K562 (cell line): ENCODE data around the gene DPH6. TPM values are rescaled to one million over a fixed set of nuclear protein-coding genes. Genes with fewer than 3 reads are reported as not detected.

Source experiments
- ATAC-seq: fragments of 200-7000 bp; cut with Tn5 transposase; 3 replicates; pipeline ENCODE4 v1.9.1; 2020; ENCODE audit warnings: moderate library complexity
- BruUV-seq: library from RNA; stranded (reverse); fragments of 400-500 nt; replicated peaks from 2 replicates; lab custom pipeline; 2021; lab: Mats Ljungman, UMichigan
- CTCF ChIA-PET: fragments of 300-600 bp; formaldehyde crosslinking; extraction: SDS; loops from one replicate; lab custom pipeline; 2021; ENCODE audit warnings: low intra/inter-chr PET ratio; lab: Yijun Ruan, JAX
- POLR2A ChIA-PET: fragments of 300-600, 350-650 bp; sonication (Branson Sonifier 250); formaldehyde crosslinking; extraction: SDS; loops from one replicate; lab custom pipeline; 2021; ENCODE audit warnings: antibody characterized with exemption, inconsistent platforms; lab: Yijun Ruan, JAX
- DNase-seq, 4 experiments: peaks; one replicate each; pipeline versions ENCODE4 v3.0.0 to v3.0.0-alpha.2; 2011 to 2018; ENCODE audit warnings: low spot score in 3 of 4, mixed read lengths in 3 of 4; ENCODE audit errors: extremely low read depth in 1 of 4
- FAIRE-seq: peaks from 2 replicates; lab custom pipeline; 2011; peaks lifted over from hg19 to GRCh38; lab: Jason Lieb, UNC
- H2AFZ ChIP-seq: 2 replicates; pipeline ENCODE4 v1.6.0; 2011; ENCODE audit warnings: low read depth, low read length, control low read depth, inconsistent platforms
- H3K27ac ChIP-seq: fragments of 200-600 bp; 3 replicates; pipeline ENCODE4 v1.8.0; 2011; ENCODE audit warnings: low read depth, mild to moderate bottlenecking, control low read depth, inconsistent platforms, low read length, moderate library complexity, mixed read lengths; ENCODE audit errors: extremely low read depth
- H3K27me3 ChIP-seq, 2 experiments: fragments of 300-600 bp in 1 of 2; 2 replicates in 1 of 2; 3 replicates in 1 of 2; pipeline versions ENCODE4 v1.6.0 to v1.8.0; 2011; ENCODE audit warnings: inconsistent platforms in 2 of 2, low read length in 2 of 2, mild to moderate bottlenecking in 1 of 2, mixed read lengths in 1 of 2, moderate library complexity in 1 of 2; ENCODE audit not compliant: control insufficient read depth in 2 of 2, insufficient read depth in 2 of 2
- H3K36me3 ChIP-seq: fragments of 300-600 bp; 3 replicates; pipeline ENCODE4 v1.8.0; 2011; ENCODE audit warnings: mild to moderate bottlenecking, low read length, inconsistent platforms; ENCODE audit not compliant: control insufficient read depth, insufficient read depth
- H3K4me1 ChIP-seq, 2 experiments: fragments of 200-600 bp in 1 of 2; replicated peaks in 1 of 2; 2 replicates in 1 of 2; 3 replicates in 1 of 2; pipeline versions ENCODE4 v1.5.1 to v1.8.0; 2011; ENCODE audit warnings: inconsistent platforms in 2 of 2, low read length in 2 of 2, mild to moderate bottlenecking in 1 of 2, mixed read lengths in 1 of 2, moderate library complexity in 1 of 2; ENCODE audit not compliant: control insufficient read depth in 2 of 2, insufficient read depth in 2 of 2
- H3K4me2 ChIP-seq: 2 replicates; pipeline ENCODE4 v1.6.1; 2011; ENCODE audit warnings: low read length, control low read depth, inconsistent platforms, mixed read lengths; ENCODE audit not compliant: insufficient read depth
- H3K4me3 ChIP-seq: fragments of 200-600 bp; sonication (generic), shearing (Covaris generic); 2 replicates; pipeline ENCODE4 v1.5.1; 2016; ENCODE audit warnings: control low read depth, inconsistent platforms
- H3K79me2 ChIP-seq: fragments of 200-600 bp; 3 replicates; pipeline ENCODE4 v1.8.0; 2011; ENCODE audit warnings: low read length, inconsistent platforms; ENCODE audit not compliant: control insufficient read depth, insufficient read depth
- H3K9ac ChIP-seq, 2 experiments: 2 replicates each; pipeline versions ENCODE4 v1.6.0 to v1.6.1; 2011; ENCODE audit warnings: low read depth in 2 of 2, low read length in 2 of 2, control low read depth in 1 of 2, inconsistent platforms in 1 of 2, mild to moderate bottlenecking in 1 of 2, mixed read lengths in 1 of 2; ENCODE audit not compliant: insufficient read depth in 1 of 2
- H3K9me1 ChIP-seq: one replicate; pipeline ENCODE4 v1.6.0; 2011; ENCODE audit warnings: inconsistent platforms, mild to moderate bottlenecking, low read length, moderate library complexity; ENCODE audit not compliant: control insufficient read depth, insufficient read depth
- H3K9me3 ChIP-seq: replicated peaks from 2 replicates; pipeline ENCODE4 v1.5.1; 2011; ENCODE audit warnings: low read depth, low read length, inconsistent platforms; ENCODE audit not compliant: control insufficient read depth, insufficient read depth
- H4K20me1 ChIP-seq: replicated peaks from 2 replicates; pipeline ENCODE4 v1.6.1; 2011; ENCODE audit warnings: low read length, inconsistent platforms, mixed read lengths; ENCODE audit not compliant: control insufficient read depth, insufficient read depth
- KDM2B ChIP-seq: fragments of 250-450 bp; sonication (Bioruptor Pico); IDR thresholded peaks from 2 replicates; pipeline ENCODE4 v1.8.0; 2021; ENCODE audit warnings: mild to moderate bottlenecking, moderate library complexity
- TRIM28 ChIP-seq: fragments of 450-650 bp; IDR thresholded peaks from 2 replicates; pipeline ENCODE4 v1.6.1; 2017
- ZC3H4 ChIP-seq: sonication (generic); formaldehyde crosslinking; IDR thresholded peaks from 2 replicates; pipeline ENCODE4 v1.9.0; 2021; ENCODE audit warnings: missing genetic modification reagents, borderline replicate concordance
- ZFP36 ChIP-seq: fragments of 150-350 bp; IDR thresholded peaks from 2 replicates; pipeline ENCODE4 v1.6.1; 2018; ENCODE audit warnings: low read length, low read depth; ENCODE audit not compliant: partially characterized antibody
- WGBS: fragments of 100-300 bp; shearing (Covaris generic); methylation state at CpG from one replicate; pipeline ENCODE4 v1.1.6; 2016; ENCODE audit warnings: low coverage, mixed read lengths; ENCODE audit not compliant: insufficient coverage; ENCODE audit errors: missing lambda C conversion rate; 5-methylcytosine and 5-hydroxymethylcytosine counted together
- in situ Hi-C: fragments of 300-500 bp; cut with MboI; formaldehyde crosslinking; loops from 4 replicates; pipeline ENCODE4 v1.15.0; 2018; ENCODE audit warnings: inconsistent platforms, mixed read lengths
- intact Hi-C: fragments of 100-400 bp; cut with micrococcal nuclease; formaldehyde crosslinking; loops from 2 replicates; pipeline ENCODE4 v1.14.2; 2022
- polyA plus RNA-seq, 8 experiments: library from polyadenylated mRNA; depleted of rRNA in 4 of 8; stranded (reverse) in 5 of 8; unstranded in 3 of 8; fragments of >200 nt; fragmentation: Nextera tagmentation in 2 of 8; fragmentation: Illumina TruSeq in 1 of 8; extraction: Ambion mirVana in 2 of 8; extraction: Trizol in 1 of 8; gene quantifications; 2 replicates each; pipeline versions ENCODE4 v1.2.1 to v1.2.3, GENCODE V29; 2011 to 2014; ENCODE audit warnings: inconsistent platforms in 1 of 8, missing spikeins in 1 of 8
- total RNA-seq, 7 experiments: library from RNA; depleted of rRNA in 6 of 7; stranded (reverse); fragments of >200 nt in 6 of 7; fragmentation: Illumina TruSeq in 2 of 7; extraction: Trizol in 2 of 7; gene quantifications; 2 replicates each; pipeline versions ENCODE4 v1.2.1 to v1.2.3, GENCODE V29; 2011 to 2021; ENCODE audit warnings: low replicate concordance in 1 of 7
- TF ChIP-seq, protein P1 (sequence below): fragments of 250-450 bp; sonication (Bioruptor Pico); IDR thresholded peaks from 2 replicates; pipeline ENCODE4 v1.9.0; 2021; ENCODE audit warnings: mild to moderate bottlenecking, inconsistent platforms
- TF ChIP-seq, protein P2 (sequence below): fragments of 450-650 bp; IDR thresholded peaks from 2 replicates; pipeline ENCODE4 v1.6.1; 2018; ENCODE audit warnings: mild to moderate bottlenecking, low read depth; ENCODE audit not compliant: partially characterized antibody

DPH6 gene
- total and polyA plus RNA-seq, 9 of the 15 experiments (the other 6 are each of a cell fraction or from before 2014, with no cell fraction given), result 10.1 to 69.1 (median 18.8) TPM

DNA sequence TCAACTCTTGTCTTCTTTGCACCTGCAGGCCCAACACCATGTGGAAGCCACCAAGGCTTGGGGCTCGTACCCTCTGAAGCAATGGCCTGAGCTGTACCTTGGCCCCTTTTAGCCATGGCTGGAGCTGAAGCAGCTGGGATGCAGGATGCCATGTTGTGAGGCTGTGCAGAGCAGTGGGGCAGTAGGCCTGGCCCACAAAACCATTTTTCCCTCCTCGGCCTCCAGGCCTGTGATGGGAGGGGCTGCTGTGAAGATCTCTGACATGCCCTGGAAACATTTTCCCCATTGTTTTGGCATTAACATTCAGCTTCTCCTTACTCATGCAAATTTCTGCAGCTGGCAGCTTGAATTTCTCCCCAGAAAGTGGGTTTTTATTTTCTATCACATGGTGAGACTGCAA, 58.5 kb downstream of the DPH6 start:
- no peak overlapping the region for H3K4me3 ChIP-seq
- H3K27me3 ChIP-seq, result no peaks in the 10 kb centered on the region
- no peaks in the 10 kb centered on the region for H3K9me1 ChIP-seq
- peaks cover 4% of the 10 kb centered on the region for H3K9me3 ChIP-seq
- CTCF ChIA-PET, result no interaction called here
- in situ Hi-C loops, result no loop called here
- TF ChIP-seq ZFP36 (peak; percentile 62), KDM2B (no peak), TRIM28 (0 out of 2 replicates have a peak, but pooled peaks have one; percentile 48), ZC3H4 (no peak)
- TF ChIP-seq, protein P1, sequence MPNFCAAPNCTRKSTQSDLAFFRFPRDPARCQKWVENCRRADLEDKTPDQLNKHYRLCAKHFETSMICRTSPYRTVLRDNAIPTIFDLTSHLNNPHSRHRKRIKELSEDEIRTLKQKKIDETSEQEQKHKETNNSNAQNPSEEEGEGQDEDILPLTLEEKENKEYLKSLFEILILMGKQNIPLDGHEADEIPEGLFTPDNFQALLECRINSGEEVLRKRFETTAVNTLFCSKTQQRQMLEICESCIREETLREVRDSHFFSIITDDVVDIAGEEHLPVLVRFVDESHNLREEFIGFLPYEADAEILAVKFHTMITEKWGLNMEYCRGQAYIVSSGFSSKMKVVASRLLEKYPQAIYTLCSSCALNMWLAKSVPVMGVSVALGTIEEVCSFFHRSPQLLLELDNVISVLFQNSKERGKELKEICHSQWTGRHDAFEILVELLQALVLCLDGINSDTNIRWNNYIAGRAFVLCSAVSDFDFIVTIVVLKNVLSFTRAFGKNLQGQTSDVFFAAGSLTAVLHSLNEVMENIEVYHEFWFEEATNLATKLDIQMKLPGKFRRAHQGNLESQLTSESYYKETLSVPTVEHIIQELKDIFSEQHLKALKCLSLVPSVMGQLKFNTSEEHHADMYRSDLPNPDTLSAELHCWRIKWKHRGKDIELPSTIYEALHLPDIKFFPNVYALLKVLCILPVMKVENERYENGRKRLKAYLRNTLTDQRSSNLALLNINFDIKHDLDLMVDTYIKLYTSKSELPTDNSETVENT (CRISPR knock-in tag), result no peak
- TF ChIP-seq, protein P2, sequence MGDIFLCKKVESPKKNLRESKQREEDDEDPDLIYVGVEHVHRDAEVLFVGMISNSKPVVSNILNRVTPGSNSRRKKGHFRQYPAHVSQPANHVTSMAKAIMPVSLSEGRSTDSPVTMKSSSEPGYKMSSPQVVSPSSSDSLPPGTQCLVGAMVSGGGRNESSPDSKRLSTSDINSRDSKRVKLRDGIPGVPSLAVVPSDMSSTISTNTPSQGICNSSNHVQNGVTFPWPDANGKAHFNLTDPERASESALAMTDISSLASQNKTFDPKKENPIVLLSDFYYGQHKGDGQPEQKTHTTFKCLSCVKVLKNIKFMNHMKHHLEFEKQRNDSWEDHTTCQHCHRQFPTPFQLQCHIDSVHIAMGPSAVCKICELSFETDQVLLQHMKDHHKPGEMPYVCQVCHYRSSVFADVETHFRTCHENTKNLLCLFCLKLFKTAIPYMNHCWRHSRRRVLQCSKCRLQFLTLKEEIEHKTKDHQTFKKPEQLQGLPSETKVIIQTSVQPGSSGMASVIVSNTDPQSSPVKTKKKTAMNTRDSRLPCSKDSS, result peak; percentile 7
- TF ChIP-seq, all 486 proteins: peak for 3
- 83% methylated on average over 2 of the region's 2 CpGs for WGBS
- FAIRE-seq (no peak), ATAC-seq (no peak), DNase-seq (no peak)
- POLR2A ChIA-PET, result no interaction called here
- intact Hi-C loops, result no loop called here
- Histone ChIP-seq H3K79me2 (no peaks in the 10 kb centered on the region), H3K27ac (no peak overlapping the region), H3K9ac (no peak overlapping the region), H4K20me1 (no peaks in the 10 kb centered on the region), H3K4me1 (no peaks in the 10 kb centered on the region), H2AFZ (no peak overlapping the region), H3K36me3 (no peaks in the 10 kb centered on the region), H3K4me2 (no peak overlapping the region)
- no TSS peak for BruUV-seq
